ENCODE data around the gene WDR35.
A peak's percentile ranks its signal among the peaks of the same experiment; 100 is the strongest.
"Not testable (repeated sequence)": the region's sequence is repeated elsewhere in the genome, so short reads cannot be mapped to it uniquely, and the experiment has no call there.

WDR35 gene

GRCh38 chr2:19890104-19890503 lies 99.8 kb downstream of the WDR35 start:
- DNase-seq = no peak

- DNase-seq = no peak
Measured at GRCh38 chr2:19888831-19889230, 101.1 kb downstream of the WDR35 start.

GRCh38 chr2:19887510-19887909 lies 102.4 kb downstream of the WDR35 start:
- no peak for DNase-seq

- no peak for DNase-seq
Measured at GRCh38 chr2:19886261-19886660, 103.6 kb downstream of the WDR35 start.

GRCh38 chr2:19885791-19886190 lies 104.1 kb downstream of the WDR35 start:
- DNase-seq = no peak

DNA sequence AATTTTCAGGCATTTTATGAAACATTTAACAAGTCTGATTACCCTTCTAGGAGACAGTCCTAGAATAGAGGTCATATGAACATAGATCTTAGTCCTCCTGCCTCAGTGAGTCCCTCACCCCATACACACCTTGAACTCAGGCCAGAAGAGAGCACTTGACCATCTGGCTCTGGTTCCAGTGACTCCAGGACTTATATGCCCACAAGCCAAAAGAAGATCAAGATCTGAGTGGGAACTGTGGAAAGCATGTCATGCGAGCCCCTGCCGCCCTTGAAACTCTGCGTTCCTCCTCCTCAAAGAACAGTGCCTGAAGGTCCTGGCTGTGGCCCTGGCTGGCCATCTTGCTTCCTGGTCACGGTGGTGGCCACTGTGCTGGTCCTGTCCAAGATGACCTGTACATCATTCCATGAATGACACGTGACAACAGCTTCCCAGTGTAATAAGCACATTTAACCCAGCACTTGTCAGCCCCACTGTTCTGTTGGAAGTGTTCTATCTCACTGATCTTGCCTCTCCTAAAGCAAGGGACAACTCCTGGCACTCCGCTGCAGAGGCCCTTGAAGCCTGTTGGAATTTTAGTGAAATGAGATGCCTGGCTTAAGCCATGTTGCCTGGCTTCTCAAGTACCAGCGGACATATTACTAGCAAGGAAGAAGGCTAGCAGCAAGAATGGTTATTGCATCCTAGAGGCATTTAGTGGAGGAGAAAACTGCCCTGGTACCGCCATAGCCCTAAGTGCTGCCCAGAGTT lies 105.8 kb downstream of the WDR35 start:
- no peak for DNase-seq

- DNase-seq = no peak
Measured at GRCh38 chr2:19883486-19883885, 106.4 kb downstream of the WDR35 start.

- DNase-seq = no peak
Measured at GRCh38 chr2:19882286-19882685, 107.6 kb downstream of the WDR35 start.

- DNase-seq = no peak
Measured at GRCh38 chr2:19881908-19882265, 108.0 kb downstream of the WDR35 start.

DNA sequence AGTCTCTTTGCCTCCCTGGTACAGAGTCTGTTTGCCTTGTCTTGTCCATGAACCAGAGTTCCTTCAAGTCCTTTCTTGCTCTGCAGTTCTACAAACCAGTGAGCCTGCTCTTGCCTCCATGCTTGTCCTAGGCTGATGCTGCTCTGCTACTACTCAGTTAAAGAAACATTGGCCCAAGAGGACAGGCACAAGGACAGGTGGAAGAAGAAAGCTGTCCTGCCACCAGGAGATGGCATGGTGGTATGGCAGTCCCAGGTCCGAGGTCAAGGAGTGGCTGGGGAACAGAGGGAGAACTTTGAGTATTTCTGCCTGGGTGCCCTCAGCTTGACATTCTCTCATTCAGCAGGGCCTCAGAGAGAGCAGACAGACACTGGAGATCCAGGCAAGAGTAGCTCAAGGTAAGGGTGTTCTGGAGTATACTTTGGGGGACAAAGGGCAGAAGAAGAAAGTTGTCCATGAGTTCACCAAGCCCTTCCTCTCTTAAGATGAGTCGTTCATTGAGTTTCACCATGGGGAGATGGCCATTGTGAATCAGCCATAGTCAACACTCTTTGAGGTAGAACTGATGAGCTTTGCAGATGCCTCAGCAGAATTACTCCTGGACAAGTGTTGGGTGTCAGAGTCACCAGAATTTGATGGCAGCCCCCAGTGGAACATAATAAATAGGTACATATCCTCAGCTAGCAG lies 108.5 kb downstream of the WDR35 start:
- no peak for DNase-seq

- DNase-seq = not testable (repeated sequence)
Measured at GRCh38 chr2:19880191-19880590, 109.7 kb downstream of the WDR35 start.

DNA sequence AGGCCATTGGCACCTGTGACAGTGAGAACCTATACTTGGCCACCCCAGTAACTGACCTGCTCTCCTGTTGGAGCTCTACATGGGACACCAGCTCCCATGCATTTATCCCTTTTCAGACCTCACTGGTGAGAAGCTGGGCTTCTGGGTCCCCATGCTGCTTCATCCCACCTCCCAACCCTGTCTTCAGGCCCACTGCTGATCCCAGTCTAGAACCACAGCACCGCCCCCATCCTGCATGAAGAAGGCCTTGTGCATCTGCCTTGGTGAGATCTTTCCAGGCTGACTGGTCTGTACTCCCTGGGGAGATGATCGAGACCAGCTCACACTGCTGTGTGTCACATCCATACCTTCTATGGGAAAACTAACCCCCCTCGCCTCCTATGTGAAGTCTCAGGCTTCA lies 110.8 kb downstream of the WDR35 start:
- DNase-seq = no peak

DNA sequence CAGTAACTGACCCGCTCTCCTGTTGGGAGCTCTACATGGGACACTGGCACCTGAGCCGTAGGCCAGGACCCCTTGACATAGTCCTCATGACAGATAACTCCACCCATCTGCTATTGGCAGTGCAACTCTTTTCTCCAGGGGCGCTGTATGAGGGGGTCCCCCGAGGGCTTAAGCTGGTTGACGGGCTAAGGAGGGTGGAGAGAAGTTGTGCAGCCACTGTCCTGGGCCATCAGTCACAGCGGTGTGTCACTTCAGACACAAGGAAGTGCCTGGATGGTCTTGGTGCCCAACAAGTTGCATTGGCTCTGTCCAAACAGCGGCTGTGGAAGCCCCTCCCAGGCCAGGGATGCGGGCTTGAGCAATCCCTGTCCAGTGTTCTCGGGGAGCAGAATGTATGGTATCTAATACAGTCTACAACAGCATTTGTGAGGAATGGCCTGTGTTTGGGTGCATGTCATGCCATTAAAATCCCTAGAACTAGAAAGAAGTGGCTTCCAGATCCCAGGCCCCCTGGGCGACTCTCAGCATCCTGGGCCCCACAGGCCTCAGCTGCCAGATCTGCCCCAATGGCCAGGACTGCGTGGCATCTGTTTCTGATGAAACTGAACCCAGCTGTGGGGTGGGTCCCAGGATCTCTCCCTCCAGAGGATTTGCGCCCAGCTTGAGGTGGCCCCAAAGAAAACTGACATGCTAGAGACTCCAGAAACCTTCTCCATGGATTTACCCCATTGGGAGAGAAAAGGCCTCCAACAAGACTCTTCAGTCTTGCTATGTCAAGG lies 111.4 kb downstream of the WDR35 start:
- DNase-seq = no peak

DNA sequence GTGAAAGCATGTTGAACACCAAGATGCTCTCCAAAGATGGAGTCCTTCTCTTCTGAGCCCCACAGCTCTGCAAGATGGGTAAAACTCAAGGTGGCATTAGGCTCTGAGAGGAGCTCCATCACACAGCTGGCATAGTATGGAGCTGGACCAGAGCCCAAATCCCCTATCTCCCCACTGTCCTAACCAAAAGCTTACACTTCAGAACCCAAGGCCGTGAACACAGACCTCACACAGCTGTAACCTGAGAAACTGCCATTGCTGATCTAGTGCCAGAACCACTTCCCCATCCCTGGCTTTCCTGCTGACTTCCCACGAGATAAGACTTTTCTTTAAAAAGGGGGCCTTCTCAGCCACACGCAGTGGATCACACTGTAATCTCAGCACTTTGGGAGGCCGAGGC lies 113.2 kb downstream of the WDR35 start:
- no peak for DNase-seq

- DNase-seq = no peak
Measured at GRCh38 chr2:19875280-19875679, 114.6 kb downstream of the WDR35 start.

DNA sequence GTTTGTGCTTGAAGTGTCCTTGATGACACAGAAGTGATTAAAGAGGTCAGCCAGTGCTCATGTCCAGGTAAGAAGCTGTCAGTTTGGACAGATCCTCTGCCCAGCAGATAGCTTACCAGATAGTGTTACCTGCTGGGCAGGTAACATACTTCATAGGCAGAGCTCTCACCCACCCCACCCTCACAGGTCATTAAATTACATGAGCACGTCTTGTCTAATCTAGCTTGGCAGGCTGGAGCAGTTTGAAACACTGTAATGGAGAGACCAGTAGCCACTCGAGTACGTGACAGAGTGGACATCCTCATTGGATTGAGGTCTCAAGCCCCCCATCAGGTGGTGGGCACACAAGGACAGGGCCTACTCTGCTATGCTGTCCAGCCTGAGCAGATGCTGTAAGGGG lies 115.2 kb downstream of the WDR35 start:
- no peak for DNase-seq

GRCh38 chr2:19873014-19873413 lies 116.9 kb downstream of the WDR35 start:
- no peak for DNase-seq

- DNase-seq = no peak
Measured at GRCh38 chr2:19872302-19872701, 117.6 kb downstream of the WDR35 start.

DNA sequence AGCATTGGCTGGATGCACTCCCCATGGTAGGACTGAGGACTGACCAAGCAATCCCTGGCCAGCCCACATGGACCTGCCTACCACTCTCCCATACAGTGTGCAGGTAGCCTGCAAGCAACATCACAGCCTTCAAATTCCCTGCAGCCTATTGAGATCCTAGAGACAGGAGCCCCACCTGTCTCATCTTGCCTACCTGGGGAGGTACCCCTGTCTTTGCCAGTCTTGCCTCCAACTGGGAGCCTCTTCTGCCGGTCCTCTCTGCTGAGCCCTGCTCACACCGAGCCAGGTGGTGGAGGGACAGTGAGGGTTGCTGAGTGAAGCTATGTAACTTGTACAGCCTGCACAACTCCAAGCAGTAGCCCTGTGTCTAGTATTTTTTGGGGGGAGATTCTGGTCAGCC lies 118.1 kb downstream of the WDR35 start:
- DNase-seq = no peak

DNA sequence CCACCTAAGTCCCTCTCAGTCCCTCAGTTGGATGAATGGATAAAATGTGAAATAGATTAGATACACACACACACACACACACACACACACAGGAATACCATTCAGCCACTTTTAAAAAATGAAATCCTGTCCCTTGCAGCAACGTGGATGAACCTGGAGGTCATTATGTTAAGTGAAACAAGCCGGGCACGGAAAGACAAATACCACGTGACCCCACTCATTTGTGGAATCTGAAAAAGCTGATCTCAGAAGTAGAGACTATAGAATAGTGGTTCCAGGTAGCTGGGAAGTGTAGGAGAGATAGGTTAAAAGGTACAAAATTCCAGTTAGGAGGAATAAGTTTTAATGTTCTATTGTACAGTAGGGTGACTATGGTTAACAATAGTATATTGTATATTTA lies 119.1 kb downstream of the WDR35 start:
- no peak for DNase-seq

DNA sequence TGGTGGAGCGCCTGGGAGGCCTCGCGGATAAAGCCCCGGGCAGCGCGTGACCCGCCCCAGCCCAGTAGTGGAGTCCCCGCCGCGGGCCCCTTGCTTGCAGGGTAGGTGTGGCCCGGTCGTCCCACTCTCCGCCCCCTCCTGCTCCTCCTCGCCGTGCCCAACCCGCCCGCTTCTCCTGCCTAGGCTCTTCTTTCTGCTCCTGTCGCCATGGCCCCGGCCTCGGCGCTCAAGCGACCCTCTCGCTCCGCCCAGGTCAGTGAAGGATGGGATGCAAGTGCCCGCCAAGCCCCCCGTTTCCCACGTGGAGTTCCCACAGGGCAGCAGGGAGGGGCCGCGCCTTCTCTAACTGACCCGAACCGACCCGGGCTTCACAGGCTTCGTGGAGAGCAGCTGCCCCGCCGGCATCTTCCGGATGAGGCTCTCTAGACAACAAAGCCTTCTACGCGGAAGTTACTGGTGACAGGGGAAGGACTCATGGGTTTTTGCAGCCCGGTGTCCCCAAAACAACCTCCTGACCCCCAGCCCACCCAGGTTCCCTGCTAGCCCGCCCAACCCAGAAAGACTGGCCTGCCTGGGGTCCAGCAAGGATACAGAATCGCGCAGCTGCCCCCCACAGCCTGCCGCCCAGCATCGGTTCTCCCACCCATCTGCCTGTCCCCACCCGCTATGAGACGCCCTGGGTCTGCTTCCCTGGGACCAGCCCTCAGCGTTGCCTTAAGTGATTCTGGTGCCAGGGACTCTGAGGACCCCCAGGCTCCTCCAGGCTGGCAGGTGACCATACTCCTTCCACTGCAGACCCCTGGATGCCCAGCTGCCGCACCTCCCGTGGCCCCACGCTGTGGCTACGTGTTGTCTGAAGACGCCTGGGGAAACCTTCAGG lies 121.0 kb downstream of the WDR35 start:
- peak; percentile 78 for DNase-seq

DNA sequence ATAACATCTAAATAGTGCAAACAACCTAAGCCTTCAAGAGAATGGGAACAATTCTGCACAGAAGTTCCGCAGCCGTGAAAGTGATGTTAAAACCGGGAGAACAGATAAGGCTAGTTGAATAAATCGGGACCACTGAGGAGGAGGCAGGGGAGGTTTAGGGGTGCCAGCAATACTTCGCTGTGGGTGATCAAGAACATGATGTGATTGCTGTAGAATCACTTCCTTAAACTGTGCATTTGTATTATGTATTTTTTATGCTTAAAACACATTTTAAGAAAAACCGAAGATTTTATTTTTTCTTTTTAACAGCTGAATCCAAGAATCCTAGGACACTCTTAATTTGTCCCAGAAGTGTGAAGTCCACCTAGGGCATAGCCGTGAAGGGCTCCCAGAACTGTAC lies 121.7 kb downstream of the WDR35 start:
- no peak for DNase-seq

- DNase-seq = no peak
Measured at GRCh38 chr2:19866771-19867170, 123.1 kb downstream of the WDR35 start.
